Mononuclear cell (primary cell): ENCODE measurements around the gene GALNT12. TPM values are rescaled to one million over a fixed set of nuclear protein-coding genes. Genes with fewer than 3 reads are reported as not detected.
A peak's percentile ranks its signal among the peaks of the same experiment; 100 is the strongest.

Source experiments
- H3K27me3 ChIP-seq: 2 replicates; pipeline ENCODE4 v1.6.0; 2011; ENCODE audit warnings: low read length, control low read depth; ENCODE audit not compliant: insufficient read depth
- H3K4me1 ChIP-seq: 2 replicates; pipeline ENCODE4 v1.5.1; 2011; ENCODE audit warnings: mild to moderate bottlenecking, low read length, control low read depth; ENCODE audit not compliant: insufficient read depth
- H3K4me3 ChIP-seq: 2 replicates; pipeline ENCODE4 v1.5.1; 2011; ENCODE audit warnings: mild to moderate bottlenecking, low read length, moderate library complexity
- H3K9me3 ChIP-seq: 2 replicates; pipeline ENCODE4 v1.5.1; 2011; ENCODE audit warnings: low read depth, mild to moderate bottlenecking, control low read depth, low read length
- total RNA-seq: library from RNA; depleted of rRNA; stranded (reverse); fragments of >200 nt; gene quantifications from one replicate; pipeline ENCODE4 v1.2.3, GENCODE V29; 2012

The GALNT12 gene
- total RNA-seq, 1 donor, result 4.5 TPM

DNA sequence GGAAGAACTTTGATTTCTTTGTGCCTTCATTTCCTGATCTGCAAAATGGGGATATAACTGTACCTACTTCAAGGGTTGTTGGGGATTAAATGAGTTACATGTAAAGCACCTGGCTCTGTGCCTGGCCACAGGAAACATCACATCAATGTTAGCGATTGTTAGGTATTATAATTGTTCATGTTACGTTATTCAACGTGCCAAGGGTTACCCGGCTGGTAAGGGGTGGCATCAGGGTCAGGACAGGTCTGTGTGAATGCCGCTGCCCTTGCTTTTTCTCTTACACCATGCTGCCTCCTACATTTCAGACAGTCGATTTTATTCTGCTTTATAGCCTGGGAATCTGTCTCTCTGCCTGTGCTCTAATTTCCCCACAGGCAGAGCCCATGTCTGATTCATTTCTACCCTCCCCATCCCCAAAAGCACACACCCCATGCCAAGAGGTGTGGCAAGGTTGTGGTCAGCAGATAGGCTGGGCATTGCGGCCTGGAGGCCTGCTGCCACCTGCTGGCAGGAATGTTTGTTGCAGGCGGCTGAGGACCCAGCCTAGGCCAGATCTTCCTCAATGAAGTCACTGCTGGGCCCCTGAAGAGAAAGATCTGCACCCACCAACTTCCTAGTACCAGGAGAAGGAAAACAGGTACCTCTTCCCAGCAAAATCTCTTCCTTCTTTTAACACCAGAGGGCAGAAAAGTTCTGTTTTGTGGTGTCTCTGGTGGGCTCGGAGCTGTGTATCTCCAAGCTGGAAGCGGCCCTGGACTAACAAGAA lies 16.4 kb upstream of the GALNT12 start:
- Histone ChIP-seq H3K27me3 (peaks cover 9% of the 10 kb centered on the region), H3K4me3 (no peak overlapping the region), H3K9me3 (no peaks in the 10 kb centered on the region), H3K4me1 (peaks cover 9% of the 10 kb centered on the region)

DNA sequence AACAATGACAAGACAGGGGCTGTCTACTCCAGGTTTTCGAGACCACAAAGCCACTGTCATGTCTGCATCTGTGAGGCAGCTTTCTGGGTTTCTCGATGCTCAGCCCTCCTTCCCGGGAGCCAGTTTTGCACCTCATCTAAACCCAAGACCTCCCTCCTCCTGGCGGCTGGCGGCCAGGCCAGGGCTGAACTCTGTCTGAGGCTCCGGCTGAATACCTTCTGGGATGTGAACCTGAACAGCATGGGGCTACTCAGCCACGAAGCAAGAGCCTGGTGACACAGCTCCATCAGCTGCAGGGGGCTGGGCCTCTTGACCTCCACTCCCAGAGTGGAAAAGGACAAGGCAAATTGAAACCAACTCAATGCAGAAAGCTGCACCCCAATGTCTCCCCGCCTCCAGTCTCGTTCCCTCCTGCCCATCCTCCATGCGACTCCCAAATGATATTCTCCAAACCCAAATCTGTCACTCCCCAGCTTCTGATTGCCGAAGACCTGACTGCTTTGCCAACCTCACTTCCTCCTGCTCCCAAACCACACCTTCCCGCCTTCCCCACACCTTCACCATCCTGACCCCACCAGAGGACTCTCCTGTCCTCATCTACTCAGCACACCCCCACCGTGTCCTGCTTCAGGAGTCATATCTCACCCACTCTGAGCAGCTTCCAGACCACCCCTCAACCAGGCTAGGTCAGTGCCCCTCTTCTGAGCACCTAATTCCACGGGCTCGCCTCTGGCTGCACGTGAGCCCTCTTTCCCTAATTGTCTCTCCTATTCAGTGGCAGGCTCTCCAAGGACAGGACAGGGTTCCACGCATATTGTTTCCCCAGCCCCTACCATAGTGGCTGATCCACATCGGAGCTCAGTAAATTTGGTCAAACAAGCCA lies 15.6 kb upstream of the GALNT12 start:
- Histone ChIP-seq H3K9me3 (no peaks in the 10 kb centered on the region), H3K27me3 (peaks cover 9% of the 10 kb centered on the region), H3K4me1 (peaks cover 12% of the 10 kb centered on the region), H3K4me3 (no peak overlapping the region)

DNA sequence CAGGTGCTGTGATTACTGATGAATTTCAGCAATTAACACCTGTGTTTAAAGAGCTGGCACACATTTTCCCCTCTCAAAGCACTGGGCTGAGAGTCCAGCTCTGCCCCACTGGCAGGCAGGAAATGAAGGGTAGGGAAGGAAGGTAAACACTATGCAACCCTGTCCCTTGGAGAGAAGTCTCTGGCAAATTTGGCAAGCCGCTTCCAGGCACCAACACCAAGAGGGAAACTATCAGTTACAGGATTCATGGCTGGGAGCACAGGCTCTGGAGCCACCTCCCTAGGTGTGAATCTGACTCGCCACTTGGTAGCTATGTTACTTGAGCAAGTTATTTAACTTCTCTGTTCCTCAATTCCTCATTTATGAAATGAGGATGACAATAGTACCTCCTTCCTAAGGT lies 14.4 kb upstream of the GALNT12 start:
- Histone ChIP-seq H3K4me3 (no peak overlapping the region), H3K4me1 (peaks cover 16% of the 10 kb centered on the region), H3K9me3 (no peaks in the 10 kb centered on the region), H3K27me3 (peaks cover 11% of the 10 kb centered on the region)

DNA sequence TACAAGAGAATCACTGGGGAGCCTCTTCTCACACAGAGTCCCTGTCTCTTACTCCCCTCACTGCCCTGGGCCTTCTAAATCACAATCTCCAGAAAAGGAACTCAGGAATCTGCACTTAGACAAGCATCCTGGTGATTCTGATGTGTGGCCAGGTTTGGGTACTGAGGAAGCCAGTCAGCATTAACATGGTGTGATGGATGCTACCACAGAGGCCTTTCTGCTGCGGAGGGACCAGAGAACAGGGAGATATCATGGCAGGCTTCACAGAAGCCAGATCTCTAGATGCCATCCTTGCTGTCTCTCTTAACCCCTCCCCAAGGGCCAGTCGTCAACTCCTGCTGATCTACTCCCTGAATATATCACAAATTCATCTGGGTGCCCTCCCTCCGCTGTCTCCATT lies 12.7 kb upstream of the GALNT12 start:
- H3K9me3 ChIP-seq, result peaks cover 6% of the 10 kb centered on the region
- no peak overlapping the region for H3K4me3 ChIP-seq
- peaks cover 16% of the 10 kb centered on the region for H3K4me1 ChIP-seq
- H3K27me3 ChIP-seq, result peaks cover 11% of the 10 kb centered on the region

DNA sequence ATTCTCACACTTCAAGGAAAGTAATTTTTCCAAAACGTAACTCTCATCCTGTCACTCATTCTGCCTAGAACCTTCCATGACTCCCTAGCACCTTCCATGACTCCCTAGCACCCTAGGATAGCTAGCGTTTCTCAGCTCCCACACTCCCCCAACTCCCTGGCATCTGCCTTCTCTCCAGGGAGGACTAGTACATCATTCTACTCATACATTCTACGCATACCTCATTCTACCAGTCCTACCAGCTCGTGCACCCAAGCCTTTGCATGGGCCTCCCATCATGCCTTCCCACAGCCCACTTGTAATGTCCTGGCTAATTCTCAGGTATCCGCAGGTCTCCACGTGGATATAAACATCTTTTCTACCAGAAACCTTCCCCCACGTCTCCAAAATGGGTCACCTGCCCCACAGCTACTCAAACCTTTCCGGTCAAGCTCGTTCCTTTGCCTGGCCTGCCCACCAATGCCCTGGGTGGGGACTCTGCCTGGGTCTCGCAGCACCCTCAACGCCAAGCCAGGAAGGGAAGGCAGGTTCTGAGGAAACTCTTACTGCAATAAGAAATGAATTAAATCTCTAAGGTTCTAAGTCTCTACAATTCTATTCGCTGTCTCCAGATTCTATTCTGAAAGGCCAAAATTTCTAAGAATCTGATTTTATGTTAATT lies 12.0 kb upstream of the GALNT12 start:
- Histone ChIP-seq H3K4me1 (peaks cover 16% of the 10 kb centered on the region), H3K9me3 (peaks cover 6% of the 10 kb centered on the region), H3K4me3 (peak overlapping the region; percentile 41), H3K27me3 (peaks cover 11% of the 10 kb centered on the region)

DNA sequence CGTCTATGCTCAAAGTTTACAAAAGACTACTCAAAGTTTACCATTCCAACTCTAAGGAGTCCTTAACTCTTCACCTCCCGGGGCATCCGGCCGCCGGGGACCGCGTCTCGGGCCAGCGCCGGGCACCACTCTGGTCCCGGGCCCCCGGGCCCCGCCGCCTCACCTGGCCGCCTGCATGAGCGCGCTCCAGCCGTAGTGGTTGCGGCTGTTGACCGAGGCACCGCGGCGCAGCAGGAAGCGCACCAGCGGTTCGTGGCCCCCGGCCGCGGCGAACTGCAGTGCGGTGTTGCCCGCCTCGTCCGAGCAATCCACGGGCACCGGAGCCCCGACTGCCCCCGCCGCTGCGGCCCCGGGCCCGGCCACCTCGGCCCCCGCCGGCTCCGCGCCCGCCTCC lies 11.5 kb upstream of the GALNT12 start:
- peaks cover 6% of the 10 kb centered on the region for H3K9me3 ChIP-seq
- peaks cover 16% of the 10 kb centered on the region for H3K4me1 ChIP-seq
- peak overlapping the region; percentile 41 for H3K4me3 ChIP-seq
- peaks cover 11% of the 10 kb centered on the region for H3K27me3 ChIP-seq

DNA sequence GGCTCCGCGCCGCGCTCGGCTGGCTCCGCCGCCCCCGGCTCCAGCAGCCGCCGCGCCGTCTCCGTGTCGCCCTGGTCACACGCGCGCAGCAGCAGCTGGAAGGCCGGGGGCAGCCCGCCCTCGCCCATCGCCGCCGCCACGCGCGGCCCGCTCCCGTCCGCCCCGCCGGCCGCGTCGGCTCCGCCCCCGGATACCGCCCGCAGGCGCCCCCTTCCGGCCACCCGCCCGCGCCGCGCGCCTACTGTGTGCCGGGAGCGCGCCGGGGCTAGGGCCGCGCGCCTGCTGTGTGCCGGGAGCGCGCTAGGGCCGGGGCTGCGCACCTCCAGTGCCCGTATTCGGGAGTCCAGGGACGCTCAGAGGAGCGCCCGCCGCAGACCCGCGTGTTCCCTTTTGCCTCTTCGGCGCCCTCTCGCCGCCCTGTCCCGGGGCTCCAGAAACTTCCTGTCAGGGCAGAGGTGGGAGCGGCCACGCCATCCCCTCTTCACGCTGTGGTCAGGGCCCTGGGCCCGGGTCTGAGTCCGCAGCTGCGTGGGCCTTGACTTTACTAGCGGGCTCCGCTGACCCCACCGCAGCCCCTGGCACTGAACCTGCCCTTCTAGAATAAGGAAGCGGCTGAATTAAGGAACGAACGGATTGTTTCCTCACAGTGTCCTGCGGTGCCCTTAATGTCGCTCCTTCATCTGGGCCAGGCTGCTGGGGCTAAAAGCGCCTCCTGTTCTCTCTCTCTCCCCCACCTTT lies 10.9 kb upstream of the GALNT12 start, which contains the start of gene ANKS6:
TSS of gene ANKS6 (minus strand) at position 192 of the 738 bp plus-strand sequence. CDS start at position 128, 64 bp downstream.
- Histone ChIP-seq H3K4me1 (peaks cover 16% of the 10 kb centered on the region), H3K9me3 (peaks cover 6% of the 10 kb centered on the region), H3K4me3 (peak within 1 kb of the TSS; percentile 64), H3K27me3 (peaks cover 11% of the 10 kb centered on the region)

DNA sequence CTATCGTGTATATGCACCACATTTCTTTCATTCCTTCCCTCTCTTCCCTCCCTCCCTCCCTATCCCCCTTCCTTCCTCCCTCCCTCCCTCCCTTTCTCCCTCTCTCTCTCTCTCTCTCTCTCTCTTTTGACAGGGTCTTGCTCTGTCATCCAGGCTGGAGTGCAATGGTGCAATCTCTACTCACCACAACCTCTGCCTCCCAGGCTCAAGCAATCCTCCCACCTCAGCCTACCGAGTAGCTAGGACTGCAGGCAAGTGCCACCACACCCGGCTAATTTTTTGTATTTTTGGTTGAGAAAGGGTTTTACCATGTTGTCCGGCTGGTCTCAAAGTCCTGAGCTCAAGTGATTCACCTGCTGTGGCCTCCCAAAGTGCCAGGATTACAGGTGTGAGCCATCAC lies 10.0 kb upstream of the GALNT12 start:
- peaks cover 6% of the 10 kb centered on the region for H3K9me3 ChIP-seq
- no peak overlapping the region for H3K4me3 ChIP-seq
- H3K27me3 ChIP-seq, result peaks cover 11% of the 10 kb centered on the region
- peaks cover 16% of the 10 kb centered on the region for H3K4me1 ChIP-seq

DNA sequence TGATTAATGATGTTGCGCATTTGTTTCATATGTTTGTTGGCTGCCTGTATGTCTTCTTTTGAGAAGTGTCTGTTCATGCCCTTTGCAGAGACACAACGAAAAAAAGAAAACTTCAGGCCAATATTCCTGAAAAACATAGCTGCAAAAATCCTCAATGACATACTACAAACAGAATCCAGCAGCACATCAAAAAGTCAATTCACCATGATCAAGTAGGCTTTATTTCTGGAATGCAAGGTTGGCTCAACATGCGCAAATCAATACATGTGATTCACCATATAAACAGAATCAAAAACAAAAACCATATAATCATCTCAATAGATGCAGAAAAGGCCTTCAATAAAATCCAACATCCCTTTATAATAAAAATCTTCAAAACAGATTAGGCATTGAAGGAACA lies 9.2 kb upstream of the GALNT12 start:
- peaks cover 14% of the 10 kb centered on the region for H3K27me3 ChIP-seq
- H3K9me3 ChIP-seq, result peaks cover 6% of the 10 kb centered on the region
- peaks cover 16% of the 10 kb centered on the region for H3K4me1 ChIP-seq
- H3K4me3 ChIP-seq, result no peak overlapping the region

DNA sequence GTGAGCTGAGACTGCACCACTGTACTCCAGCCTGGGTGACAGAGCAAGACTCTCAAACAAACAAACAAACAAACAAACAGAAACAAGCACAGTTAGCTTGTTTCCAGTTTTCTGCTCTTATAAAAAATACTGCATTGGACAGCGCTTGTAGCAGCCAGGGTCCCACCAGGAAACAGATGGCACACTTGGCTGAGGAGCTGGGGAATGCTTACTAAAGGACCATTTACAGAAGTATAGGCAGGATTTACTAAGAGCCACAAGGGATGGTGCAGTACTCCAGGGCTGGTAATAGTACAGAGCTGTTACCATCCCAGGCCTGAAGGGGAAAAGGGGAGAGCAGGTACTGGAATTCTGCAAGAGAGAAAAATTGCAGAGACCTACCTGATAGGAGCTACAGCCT lies 5.9 kb upstream of the GALNT12 start:
- H3K9me3 ChIP-seq, result peaks cover 6% of the 10 kb centered on the region
- no peak overlapping the region for H3K4me3 ChIP-seq
- H3K27me3 ChIP-seq, result peaks cover 18% of the 10 kb centered on the region
- peaks cover 7% of the 10 kb centered on the region for H3K4me1 ChIP-seq

DNA sequence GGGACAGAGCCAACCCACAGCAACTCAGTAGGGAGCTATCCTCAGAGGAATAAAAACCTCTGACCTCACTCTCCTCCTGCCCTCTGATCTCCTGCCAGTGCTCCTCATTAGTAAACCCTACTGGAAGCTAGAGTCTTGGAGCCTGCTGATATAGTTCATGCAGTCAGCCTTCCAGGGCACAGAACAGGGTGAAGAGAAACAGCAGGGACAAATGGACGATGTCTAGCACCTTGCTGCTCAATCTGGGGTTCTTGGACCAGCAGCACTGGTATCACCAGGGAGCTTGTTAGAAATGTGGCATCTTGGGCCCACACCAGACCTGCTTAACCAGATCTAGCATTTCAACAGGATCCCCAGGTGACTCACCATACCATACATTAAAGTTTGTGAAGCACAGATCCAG lies 5.5 kb upstream of the GALNT12 start:
- peaks cover 21% of the 10 kb centered on the region for H3K27me3 ChIP-seq
- H3K9me3 ChIP-seq, result peaks cover 6% of the 10 kb centered on the region
- peaks cover 5% of the 10 kb centered on the region for H3K4me1 ChIP-seq
- no peak overlapping the region for H3K4me3 ChIP-seq

DNA sequence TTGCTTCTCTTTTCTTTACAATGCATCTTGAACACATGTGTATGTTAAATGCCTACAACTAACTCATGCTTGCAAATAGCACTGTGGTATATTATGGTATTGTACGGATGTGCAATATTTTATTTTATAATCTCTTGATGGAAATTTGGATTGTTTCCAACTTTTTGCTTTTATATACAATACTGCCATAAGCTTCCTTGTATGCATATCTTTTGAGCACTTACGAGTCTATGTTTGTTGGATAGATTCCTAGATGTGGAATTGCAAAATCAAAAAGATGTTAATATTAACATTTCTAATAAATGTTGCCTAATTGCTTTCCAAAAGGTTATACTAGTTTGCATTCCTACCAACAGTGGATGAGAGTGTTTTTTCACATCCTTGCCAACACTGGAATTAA lies 3.4 kb upstream of the GALNT12 start:
- peaks cover 29% of the 10 kb centered on the region for H3K27me3 ChIP-seq
- H3K9me3 ChIP-seq, result no peaks in the 10 kb centered on the region
- H3K4me3 ChIP-seq, result no peak overlapping the region
- peaks cover 19% of the 10 kb centered on the region for H3K4me1 ChIP-seq

DNA sequence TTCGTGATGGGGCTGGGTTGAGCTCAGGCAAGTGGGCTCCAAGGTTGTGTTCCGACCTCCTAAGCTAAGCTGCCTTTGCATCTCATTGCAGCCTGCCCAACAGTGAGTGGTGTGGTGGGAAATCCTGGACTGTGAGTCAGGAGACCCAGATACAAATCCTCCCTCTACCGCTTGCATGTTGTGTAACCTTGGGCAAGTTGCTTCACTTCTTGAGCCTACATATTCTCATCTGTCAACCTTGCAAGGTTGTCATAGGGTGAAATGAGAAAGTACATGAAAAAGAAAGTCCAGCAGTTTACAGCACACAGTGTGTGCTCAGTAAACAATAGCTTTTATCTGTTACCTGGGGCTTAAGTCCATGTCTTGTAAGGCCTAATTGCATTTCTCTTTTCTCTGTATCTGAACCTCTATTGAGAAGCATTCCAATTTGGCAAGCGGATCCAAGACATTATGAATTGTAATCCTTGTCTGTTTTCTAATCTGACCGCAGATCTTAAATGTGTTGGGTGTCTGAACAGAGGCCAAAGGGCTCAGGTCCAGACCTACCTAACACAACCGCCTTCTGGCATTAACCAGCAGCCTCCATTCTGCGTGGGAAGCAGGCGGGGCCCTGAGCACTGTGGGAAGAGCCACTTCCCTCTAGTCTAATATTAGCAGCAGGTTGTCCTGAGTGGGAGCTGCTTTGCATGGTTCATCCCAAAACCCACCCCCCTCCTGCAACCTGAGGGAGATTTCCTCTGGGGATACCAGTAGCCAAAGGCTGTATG lies 1.8 kb upstream of the GALNT12 start:
- Histone ChIP-seq H3K9me3 (no peaks in the 10 kb centered on the region), H3K27me3 (peaks cover 29% of the 10 kb centered on the region), H3K4me3 (no peak overlapping the region), H3K4me1 (peaks cover 19% of the 10 kb centered on the region)
